Measurements from ENCODE around the gene PARD3.

GRCh38 chr10:34413214-34413613 is 401.9 kb downstream of the PARD3 start:
- TF ChIP-seq CTCF (IDR thresholded peaks at IDR 0.05; ENCODE audit: insufficient read depth, low read length, poor library complexity, severe bottlenecking) (no peak), EZH2phosphoT487 (conservative IDR thresholded peaks at IDR 0.05; ENCODE audit: low read length) (no peak)
